Osteocyte (in vitro differentiated cells): Measurements from ENCODE around the gene TRAF5. TPM values are rescaled to one million over a fixed set of nuclear protein-coding genes. Genes with fewer than 3 reads are reported as not detected.
"Not testable (repeated sequence)": the region's sequence is repeated elsewhere in the genome, so short reads cannot be mapped to it uniquely, and the experiment has no call there.

Source experiments
- DNase-seq: peaks from one replicate; pipeline ENCODE4 v3.0.0; 2021; ENCODE audit warnings: mixed read lengths; ENCODE audit not compliant: unreplicated experiment; ENCODE audit errors: extremely low spot score
- H3K27ac Mint-ChIP-seq: one replicate; pipeline ENCODE4 v1.8.0; 2021; ENCODE audit warnings: mild to moderate bottlenecking, mixed read lengths; ENCODE audit not compliant: unreplicated experiment
- H3K27me3 Mint-ChIP-seq: one replicate; pipeline ENCODE4 v1.8.0; 2021; ENCODE audit warnings: mixed read lengths; ENCODE audit not compliant: unreplicated experiment
- H3K36me3 Mint-ChIP-seq: one replicate; pipeline ENCODE4 v1.8.0; 2021; ENCODE audit warnings: mixed read lengths; ENCODE audit not compliant: unreplicated experiment
- H3K4me1 Mint-ChIP-seq: one replicate; pipeline ENCODE4 v1.8.0; 2021; ENCODE audit warnings: mixed read lengths; ENCODE audit not compliant: unreplicated experiment
- H3K4me3 Mint-ChIP-seq: one replicate; pipeline ENCODE4 v1.8.0; 2021; ENCODE audit warnings: mild to moderate bottlenecking, moderate library complexity, mixed read lengths; ENCODE audit not compliant: unreplicated experiment
- H3K9me3 Mint-ChIP-seq: one replicate; pipeline ENCODE4 v1.8.0; 2021; ENCODE audit warnings: mixed read lengths; ENCODE audit not compliant: unreplicated experiment
- total RNA-seq: library from RNA; stranded (reverse); gene quantifications from 2 replicates; pipeline ENCODE4 v1.2.1, GENCODE V29; 2021
- TF ChIP-seq, protein P1 (sequence below): fragments of 200-600 bp; sonication (generic); IDR thresholded peaks from 2 replicates; pipeline ENCODE4 v1.5.0; 2021; ENCODE audit warnings: antibody characterized with exemption, mild to moderate bottlenecking, moderate library complexity

TRAF5 gene
- total RNA-seq, 1 donor from 2014 or later = 45.2 TPM

DNA sequence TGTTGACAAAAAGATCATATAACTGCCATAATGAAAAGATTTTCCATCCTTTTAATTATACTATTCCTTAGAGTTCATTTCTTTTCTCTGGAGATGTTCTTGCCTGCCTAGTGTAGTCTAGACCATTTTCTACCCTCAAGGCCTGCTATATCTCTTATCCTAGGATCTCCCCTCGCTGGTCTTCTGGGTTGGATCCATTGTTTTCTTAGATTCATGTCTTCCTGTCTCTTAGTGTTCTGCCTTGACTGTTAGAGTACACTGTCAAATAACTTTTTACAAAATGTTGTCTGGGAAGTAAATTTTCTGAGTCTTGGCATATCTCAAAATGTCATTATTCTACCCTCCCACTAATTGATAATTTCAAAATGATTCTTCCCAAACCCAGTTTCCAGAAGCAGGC, 66.6 kb downstream of the TRAF5 start:
- Mint-ChIP-seq H3K9me3 (no peaks in the 10 kb centered on the region), H3K27ac (no peak overlapping the region), H3K27me3 (peaks cover 3% of the 10 kb centered on the region), H3K36me3 (peaks cover 4% of the 10 kb centered on the region), H3K4me3 (no peak overlapping the region), H3K4me1 (no peaks in the 10 kb centered on the region)
- TF ChIP-seq, protein P1, sequence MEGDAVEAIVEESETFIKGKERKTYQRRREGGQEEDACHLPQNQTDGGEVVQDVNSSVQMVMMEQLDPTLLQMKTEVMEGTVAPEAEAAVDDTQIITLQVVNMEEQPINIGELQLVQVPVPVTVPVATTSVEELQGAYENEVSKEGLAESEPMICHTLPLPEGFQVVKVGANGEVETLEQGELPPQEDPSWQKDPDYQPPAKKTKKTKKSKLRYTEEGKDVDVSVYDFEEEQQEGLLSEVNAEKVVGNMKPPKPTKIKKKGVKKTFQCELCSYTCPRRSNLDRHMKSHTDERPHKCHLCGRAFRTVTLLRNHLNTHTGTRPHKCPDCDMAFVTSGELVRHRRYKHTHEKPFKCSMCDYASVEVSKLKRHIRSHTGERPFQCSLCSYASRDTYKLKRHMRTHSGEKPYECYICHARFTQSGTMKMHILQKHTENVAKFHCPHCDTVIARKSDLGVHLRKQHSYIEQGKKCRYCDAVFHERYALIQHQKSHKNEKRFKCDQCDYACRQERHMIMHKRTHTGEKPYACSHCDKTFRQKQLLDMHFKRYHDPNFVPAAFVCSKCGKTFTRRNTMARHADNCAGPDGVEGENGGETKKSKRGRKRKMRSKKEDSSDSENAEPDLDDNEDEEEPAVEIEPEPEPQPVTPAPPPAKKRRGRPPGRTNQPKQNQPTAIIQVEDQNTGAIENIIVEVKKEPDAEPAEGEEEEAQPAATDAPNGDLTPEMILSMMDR = no peak
- DNase-seq = no peak

GRCh38 chr1:211398266-211398930, 71.8 kb downstream of the TRAF5 start:
- not testable (repeated sequence) for H3K9me3 Mint-ChIP-seq, H3K4me3 Mint-ChIP-seq, H3K27ac Mint-ChIP-seq, H3K27me3 Mint-ChIP-seq, DNase-seq, H3K4me1 Mint-ChIP-seq
- peaks cover 17% of the 10 kb centered on the region for H3K36me3 Mint-ChIP-seq

- not testable (repeated sequence) for DNase-seq, H3K27ac Mint-ChIP-seq, H3K4me1 Mint-ChIP-seq, H3K27me3 Mint-ChIP-seq, H3K4me3 Mint-ChIP-seq
- Mint-ChIP-seq H3K36me3 (peaks cover 20% of the 10 kb centered on the region), H3K9me3 (peaks cover 11% of the 10 kb centered on the region)
These were observed 73.3 kb downstream of the TRAF5 start for GRCh38 chr1:211399851-211400393.

- H3K4me1 Mint-ChIP-seq, H3K4me3 Mint-ChIP-seq, H3K27me3 Mint-ChIP-seq, DNase-seq, H3K27ac Mint-ChIP-seq: not testable (repeated sequence)
- H3K36me3 Mint-ChIP-seq = peaks cover 25% of the 10 kb centered on the region
- H3K9me3 Mint-ChIP-seq = peaks cover 19% of the 10 kb centered on the region
These were observed 75.1 kb downstream of the TRAF5 start for GRCh38 chr1:211401751-211402150.

DNA sequence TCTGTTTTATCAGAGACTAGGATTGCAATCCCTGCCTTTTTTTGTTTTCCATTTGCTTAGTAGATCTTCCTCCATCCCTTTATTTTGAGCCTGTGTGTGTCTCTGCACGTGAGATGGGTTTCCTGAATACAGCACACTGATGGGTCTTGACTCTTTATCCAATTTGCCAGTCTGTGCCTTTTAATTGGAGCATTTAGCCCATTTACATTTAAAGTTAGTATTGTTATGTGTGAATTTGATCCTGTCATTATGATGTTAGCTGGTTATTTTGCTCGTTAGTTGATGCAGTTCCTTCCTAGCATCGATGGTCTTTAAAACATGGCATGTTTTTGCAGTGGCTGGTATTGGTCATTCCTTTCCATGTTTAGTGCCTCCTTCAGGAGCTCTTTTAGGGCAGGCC, 79.5 kb downstream of the TRAF5 start:
- not testable (repeated sequence) for DNase-seq
- H3K36me3 Mint-ChIP-seq = peaks cover 17% of the 10 kb centered on the region

DNA sequence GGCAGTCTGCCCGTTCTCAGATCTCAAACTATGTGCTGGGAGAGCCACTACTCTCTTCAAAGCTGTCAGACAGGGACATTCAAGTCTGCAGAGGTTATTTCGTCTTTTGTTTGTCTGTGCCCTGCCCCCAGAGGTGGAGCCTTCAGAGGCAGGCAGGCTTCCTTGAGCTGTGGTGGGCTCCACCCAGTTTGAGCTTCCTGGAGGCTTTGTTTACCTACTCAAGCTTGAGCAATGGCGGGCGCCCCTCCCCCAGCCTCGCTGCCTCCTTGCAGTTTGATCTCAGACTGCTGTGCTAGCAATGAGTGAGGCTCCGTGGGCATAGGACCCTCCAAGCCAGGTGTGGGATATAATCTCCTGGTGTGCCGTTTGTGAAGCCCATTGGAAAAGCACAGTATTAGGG, 81.1 kb downstream of the TRAF5 start:
- Mint-ChIP-seq H3K36me3 (peaks cover 12% of the 10 kb centered on the region), H3K9me3 (peaks cover 17% of the 10 kb centered on the region)
- DNase-seq, H3K27ac Mint-ChIP-seq, H3K4me3 Mint-ChIP-seq, H3K4me1 Mint-ChIP-seq, H3K27me3 Mint-ChIP-seq: not testable (repeated sequence)

More for the DNA sequence above, 79.5 kb downstream of the TRAF5 start:
- H3K9me3 Mint-ChIP-seq = peaks cover 27% of the 10 kb centered on the region
- H3K4me1 Mint-ChIP-seq, H3K27me3 Mint-ChIP-seq, H3K27ac Mint-ChIP-seq, H3K4me3 Mint-ChIP-seq: not testable (repeated sequence)

- Mint-ChIP-seq H3K4me3 (no peak overlapping the region), H3K27ac (no peak overlapping the region), H3K9me3 (peaks cover 9% of the 10 kb centered on the region), H3K4me1 (peaks cover 3% of the 10 kb centered on the region), H3K36me3 (peaks cover 4% of the 10 kb centered on the region), H3K27me3 (no peaks in the 10 kb centered on the region)
- TF ChIP-seq, protein P1 = no peak
- DNase-seq = no peak
These were observed 85.0 kb downstream of the TRAF5 start for GRCh38 chr1:211411639-211412038.
